OCI-LY3 (cell line): ENCODE results near the gene SUSD4.

Source experiments
- CTCF ChIP-seq: fragments of 200-600, 300-600 bp; sonication (generic); IDR thresholded peaks from 2 replicates; pipeline ENCODE4 v1.5.1; 2014; ENCODE audit warnings: antibody characterized with exemption, low read length, low read depth
- EZH2phosphoT487 ChIP-seq: fragments of 200-600 bp; shearing (Covaris generic); IDR thresholded peaks from 2 replicates; pipeline ENCODE4 v1.6.1; 2018; ENCODE audit warnings: antibody characterized with exemption, mixed run types, low read depth

GRCh38 chr1:223346311-223346710, 17.7 kb downstream of the SUSD4 start:
- TF ChIP-seq EZH2phosphoT487 (no peak), CTCF (no peak)
